HEK293 (cell line): ENCODE data around the gene MAP3K5.

Source experiments
- CTCF ChIA-PET: fragments of 350-600 bp; formaldehyde crosslinking; extraction: SDS; loops from one replicate; lab custom pipeline; 2021; ENCODE audit warnings: antibody characterized with exemption; lab: Yijun Ruan, JAX
- POLR2A ChIA-PET: fragments of 300-600 bp; formaldehyde crosslinking; extraction: SDS; loops from one replicate; lab custom pipeline; 2020; ENCODE audit warnings: antibody characterized with exemption, inconsistent platforms; lab: Yijun Ruan, JAX
- H3K27ac ChIP-seq: fragments of 200-500 bp; sonication (Bioruptor generic); 2 replicates; pipeline ENCODE4 v1.5.1; 2014; ENCODE audit warnings: low read depth, low read length, control low read depth, inconsistent platforms; ENCODE audit errors: extremely low read depth
- H3K36me3 ChIP-seq, 2 experiments: fragments of 200-500 bp in 1 of 2; sonication (Bioruptor generic) in 1 of 2; 1 replicate in 1 of 2; 2 replicates in 1 of 2; pipeline ENCODE4 v1.5.1; 2014 to 2017; ENCODE audit warnings: inconsistent platforms in 2 of 2, low read length in 2 of 2; ENCODE audit not compliant: control insufficient read depth in 2 of 2, insufficient read depth in 1 of 2
- H3K4me1 ChIP-seq: fragments of 200-500 bp; sonication (Bioruptor generic); 2 replicates; pipeline ENCODE4 v1.5.1; 2014; ENCODE audit warnings: mild to moderate bottlenecking, low read length, inconsistent platforms; ENCODE audit not compliant: control insufficient read depth, insufficient read depth
- H3K4me3 ChIP-seq: 2 replicates; pipeline ENCODE4 v1.5.1; 2011; ENCODE audit warnings: low read depth, mild to moderate bottlenecking, control low read depth, low read length, moderate library complexity
- H3K9me3 ChIP-seq: fragments of 200-500 bp; sonication (Bioruptor generic); 2 replicates; pipeline ENCODE4 v1.5.1; 2014; ENCODE audit warnings: low read depth, low read length, inconsistent platforms; ENCODE audit not compliant: control insufficient read depth, insufficient read depth
- RBAK ChIP-seq: fragments of 450-650 bp; formaldehyde crosslinking; IDR thresholded peaks from 2 replicates; pipeline ENCODE4 v1.5.1; 2016; ENCODE audit warnings: missing biosample characterization, missing genetic modification characterization
- ZBTB21 ChIP-seq: fragments of 450-650 bp; formaldehyde crosslinking; IDR thresholded peaks from 2 replicates; pipeline ENCODE4 v1.5.1; 2017; ENCODE audit warnings: missing biosample characterization, missing genetic modification characterization
- ZBTB48 ChIP-seq: fragments of 450-650 bp; formaldehyde crosslinking; IDR thresholded peaks from 2 replicates; pipeline ENCODE4 v1.5.1; 2016; ENCODE audit warnings: missing biosample characterization, missing genetic modification characterization
- ZNF121 ChIP-seq: fragments of 450-650 bp; formaldehyde crosslinking; IDR thresholded peaks from 2 replicates; pipeline ENCODE4 v1.5.1; 2016; ENCODE audit warnings: missing biosample characterization, missing genetic modification characterization
- ZNF133 ChIP-seq: fragments of 450-650 bp; formaldehyde crosslinking; IDR thresholded peaks from 2 replicates; pipeline ENCODE4 v1.5.1; 2016; ENCODE audit warnings: missing biosample characterization, missing genetic modification characterization
- ZNF221 ChIP-seq: fragments of 450-650 bp; formaldehyde crosslinking; IDR thresholded peaks from 2 replicates; pipeline ENCODE4 v1.5.1; 2017; ENCODE audit warnings: missing biosample characterization, missing genetic modification characterization, borderline replicate concordance
- ZNF354C ChIP-seq: fragments of 450-650 bp; formaldehyde crosslinking; IDR thresholded peaks from 2 replicates; pipeline ENCODE4 v1.5.1; 2016; ENCODE audit warnings: missing biosample characterization, missing genetic modification characterization, low read depth, borderline replicate concordance
- ZNF501 ChIP-seq: fragments of 450-650 bp; formaldehyde crosslinking; IDR thresholded peaks from 2 replicates; pipeline ENCODE4 v1.5.1; 2016; ENCODE audit warnings: missing biosample characterization, missing genetic modification characterization
- ZNF521 ChIP-seq: fragments of 450-650 bp; formaldehyde crosslinking; IDR thresholded peaks from 2 replicates; pipeline ENCODE4 v1.5.1; 2017; ENCODE audit warnings: missing biosample characterization, mild to moderate bottlenecking, missing genetic modification characterization
- ZNF596 ChIP-seq: fragments of 450-650 bp; IDR thresholded peaks from 2 replicates; pipeline ENCODE4 v1.5.0; 2018; ENCODE audit warnings: missing biosample characterization, mild to moderate bottlenecking, missing genetic modification characterization, moderate library complexity
- ZNF707 ChIP-seq: fragments of 450-650 bp; formaldehyde crosslinking; IDR thresholded peaks from 2 replicates; pipeline ENCODE4 v1.5.1; 2016; ENCODE audit warnings: missing biosample characterization, missing genetic modification characterization
- ZNF76 ChIP-seq: fragments of 450-650 bp; formaldehyde crosslinking; IDR thresholded peaks from 2 replicates; pipeline ENCODE4; 2016; ENCODE audit warnings: low read depth, missing biosample characterization, missing genetic modification characterization, borderline replicate concordance
- TF ChIP-seq, protein P1 (sequence below): fragments of 450-650 bp; formaldehyde crosslinking; IDR thresholded peaks from 2 replicates; pipeline ENCODE4 v1.5.1; 2016; ENCODE audit warnings: missing biosample characterization, missing genetic modification characterization
- TF ChIP-seq, protein P2 (sequence below): fragments of 450-650 bp; formaldehyde crosslinking; IDR thresholded peaks from 2 replicates; pipeline ENCODE4 v1.5.1; 2016; ENCODE audit warnings: missing biosample characterization, missing genetic modification characterization
- TF ChIP-seq, protein P3 (sequence below): fragments of 450-650 bp; formaldehyde crosslinking; IDR thresholded peaks from 2 replicates; pipeline ENCODE4 v1.5.1; 2017; ENCODE audit warnings: missing biosample characterization, missing genetic modification characterization

The MAP3K5 gene

DNA sequence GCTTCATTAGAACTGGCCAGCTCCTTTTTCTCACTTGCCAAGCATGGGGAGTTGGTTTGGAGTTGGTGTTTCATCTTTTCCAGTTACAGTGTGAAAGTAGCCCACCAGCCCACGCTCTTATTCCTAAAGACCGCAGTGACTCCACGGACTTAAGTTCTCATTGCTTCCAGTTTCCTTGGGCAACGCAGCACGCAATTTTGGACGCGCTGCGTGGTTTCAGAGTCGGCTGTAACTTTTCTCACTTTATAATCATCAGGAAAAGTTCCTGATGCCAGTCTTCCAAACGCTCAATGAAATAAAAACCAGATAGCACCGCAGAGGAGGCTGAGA is 29.7 kb upstream of the MAP3K5 start:
- CTCF ChIA-PET: interaction anchor here (0.5 to 1.6 kb wide), 10 partner anchors 13 to 372 kb away, joined by 3 to 9 read pairs (median 3); partner anchors contain the start of genes MAP3K5 and MAP7
- Histone ChIP-seq H3K4me3 (peak overlapping the region; percentile 74), H3K36me3 (peaks cover 6 to 16% of the 10 kb centered on the region in 2 experiments), H3K9me3 (no peaks in the 10 kb centered on the region), H3K4me1 (no peaks in the 10 kb centered on the region), H3K27ac (no peak overlapping the region)
- TF ChIP-seq ZNF354C (tag by site-specific recombination) (no peak), ZNF596 (no peak), ZNF133 (tag by site-specific recombination) (no peak), RBAK (no peak), ZBTB21 (tag by site-specific recombination) (peak; percentile 20; the same call in 1 of the 2 replicates), ZNF221 (tag by site-specific recombination) (no peak), ZNF76 (tag by site-specific recombination) (no peak), ZNF121 (tag by site-specific recombination) (no peak), ZNF501 (0 out of 2 replicates have a peak, but pooled peaks have one; percentile 31), ZNF707 (no peak)
- TF ChIP-seq, protein P1, sequence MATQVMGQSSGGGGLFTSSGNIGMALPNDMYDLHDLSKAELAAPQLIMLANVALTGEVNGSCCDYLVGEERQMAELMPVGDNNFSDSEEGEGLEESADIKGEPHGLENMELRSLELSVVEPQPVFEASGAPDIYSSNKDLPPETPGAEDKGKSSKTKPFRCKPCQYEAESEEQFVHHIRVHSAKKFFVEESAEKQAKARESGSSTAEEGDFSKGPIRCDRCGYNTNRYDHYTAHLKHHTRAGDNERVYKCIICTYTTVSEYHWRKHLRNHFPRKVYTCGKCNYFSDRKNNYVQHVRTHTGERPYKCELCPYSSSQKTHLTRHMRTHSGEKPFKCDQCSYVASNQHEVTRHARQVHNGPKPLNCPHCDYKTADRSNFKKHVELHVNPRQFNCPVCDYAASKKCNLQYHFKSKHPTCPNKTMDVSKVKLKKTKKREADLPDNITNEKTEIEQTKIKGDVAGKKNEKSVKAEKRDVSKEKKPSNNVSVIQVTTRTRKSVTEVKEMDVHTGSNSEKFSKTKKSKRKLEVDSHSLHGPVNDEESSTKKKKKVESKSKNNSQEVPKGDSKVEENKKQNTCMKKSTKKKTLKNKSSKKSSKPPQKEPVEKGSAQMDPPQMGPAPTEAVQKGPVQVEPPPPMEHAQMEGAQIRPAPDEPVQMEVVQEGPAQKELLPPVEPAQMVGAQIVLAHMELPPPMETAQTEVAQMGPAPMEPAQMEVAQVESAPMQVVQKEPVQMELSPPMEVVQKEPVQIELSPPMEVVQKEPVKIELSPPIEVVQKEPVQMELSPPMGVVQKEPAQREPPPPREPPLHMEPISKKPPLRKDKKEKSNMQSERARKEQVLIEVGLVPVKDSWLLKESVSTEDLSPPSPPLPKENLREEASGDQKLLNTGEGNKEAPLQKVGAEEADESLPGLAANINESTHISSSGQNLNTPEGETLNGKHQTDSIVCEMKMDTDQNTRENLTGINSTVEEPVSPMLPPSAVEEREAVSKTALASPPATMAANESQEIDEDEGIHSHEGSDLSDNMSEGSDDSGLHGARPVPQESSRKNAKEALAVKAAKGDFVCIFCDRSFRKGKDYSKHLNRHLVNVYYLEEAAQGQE (tag by site-specific recombination): no peak
- POLR2A ChIA-PET: interaction anchor here (0.6 to 3.0 kb wide), 5 partner anchors 21 to 403 kb away, joined by 3 to 14 read pairs (median 4); partner anchors contain the start of gene MAP3K5

DNA sequence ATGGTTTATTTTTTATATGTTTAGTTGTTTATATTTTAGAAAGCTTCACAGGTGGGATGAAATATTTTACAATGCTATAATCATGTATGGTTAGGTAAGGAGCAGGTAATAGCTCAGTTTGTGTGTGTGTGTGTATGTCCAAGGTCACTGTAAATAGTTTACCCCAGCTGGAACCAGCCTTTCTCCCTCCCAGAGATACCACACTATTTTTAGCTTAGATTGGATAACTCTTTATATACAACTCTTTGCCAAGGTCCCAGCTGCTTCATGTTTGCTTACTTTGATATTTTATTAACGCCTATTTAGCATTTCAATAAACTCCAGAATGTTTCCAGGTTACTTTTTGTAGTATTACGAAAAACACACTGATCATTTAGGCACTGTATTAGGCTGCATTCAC is 28.3 kb upstream of the MAP3K5 start:
- TF ChIP-seq ZNF521 (tag by site-specific recombination): no peak
- TF ChIP-seq, protein P2, sequence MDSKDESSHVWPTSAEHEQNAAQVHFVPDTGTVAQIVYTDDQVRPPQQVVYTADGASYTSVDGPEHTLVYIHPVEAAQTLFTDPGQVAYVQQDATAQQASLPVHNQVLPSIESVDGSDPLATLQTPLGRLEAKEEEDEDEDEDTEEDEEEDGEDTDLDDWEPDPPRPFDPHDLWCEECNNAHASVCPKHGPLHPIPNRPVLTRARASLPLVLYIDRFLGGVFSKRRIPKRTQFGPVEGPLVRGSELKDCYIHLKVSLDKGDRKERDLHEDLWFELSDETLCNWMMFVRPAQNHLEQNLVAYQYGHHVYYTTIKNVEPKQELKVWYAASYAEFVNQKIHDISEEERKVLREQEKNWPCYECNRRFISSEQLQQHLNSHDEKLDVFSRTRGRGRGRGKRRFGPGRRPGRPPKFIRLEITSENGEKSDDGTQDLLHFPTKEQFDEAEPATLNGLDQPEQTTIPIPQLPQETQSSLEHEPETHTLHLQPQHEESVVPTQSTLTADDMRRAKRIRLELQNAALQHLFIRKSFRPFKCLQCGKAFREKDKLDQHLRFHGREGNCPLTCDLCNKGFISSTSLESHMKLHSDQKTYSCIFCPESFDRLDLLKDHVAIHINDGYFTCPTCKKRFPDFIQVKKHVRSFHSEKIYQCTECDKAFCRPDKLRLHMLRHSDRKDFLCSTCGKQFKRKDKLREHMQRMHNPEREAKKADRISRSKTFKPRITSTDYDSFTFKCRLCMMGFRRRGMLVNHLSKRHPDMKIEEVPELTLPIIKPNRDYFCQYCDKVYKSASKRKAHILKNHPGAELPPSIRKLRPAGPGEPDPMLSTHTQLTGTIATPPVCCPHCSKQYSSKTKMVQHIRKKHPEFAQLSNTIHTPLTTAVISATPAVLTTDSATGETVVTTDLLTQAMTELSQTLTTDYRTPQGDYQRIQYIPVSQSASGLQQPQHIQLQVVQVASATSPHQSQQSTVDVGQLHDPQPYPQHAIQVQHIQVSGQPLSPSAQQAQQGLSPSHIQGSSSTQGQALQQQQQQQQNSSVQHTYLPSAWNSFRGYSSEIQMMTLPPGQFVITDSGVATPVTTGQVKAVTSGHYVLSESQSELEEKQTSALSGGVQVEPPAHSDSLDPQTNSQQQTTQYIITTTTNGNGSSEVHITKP (tag by site-specific recombination): no peak
- TF ChIP-seq ZNF596: no peak
- TF ChIP-seq, protein P3, sequence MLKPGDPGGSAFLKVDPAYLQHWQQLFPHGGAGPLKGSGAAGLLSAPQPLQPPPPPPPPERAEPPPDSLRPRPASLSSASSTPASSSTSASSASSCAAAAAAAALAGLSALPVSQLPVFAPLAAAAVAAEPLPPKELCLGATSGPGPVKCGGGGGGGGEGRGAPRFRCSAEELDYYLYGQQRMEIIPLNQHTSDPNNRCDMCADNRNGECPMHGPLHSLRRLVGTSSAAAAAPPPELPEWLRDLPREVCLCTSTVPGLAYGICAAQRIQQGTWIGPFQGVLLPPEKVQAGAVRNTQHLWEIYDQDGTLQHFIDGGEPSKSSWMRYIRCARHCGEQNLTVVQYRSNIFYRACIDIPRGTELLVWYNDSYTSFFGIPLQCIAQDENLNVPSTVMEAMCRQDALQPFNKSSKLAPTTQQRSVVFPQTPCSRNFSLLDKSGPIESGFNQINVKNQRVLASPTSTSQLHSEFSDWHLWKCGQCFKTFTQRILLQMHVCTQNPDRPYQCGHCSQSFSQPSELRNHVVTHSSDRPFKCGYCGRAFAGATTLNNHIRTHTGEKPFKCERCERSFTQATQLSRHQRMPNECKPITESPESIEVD (tag by site-specific recombination): no peak
- no peak for TF ChIP-seq ZBTB48
- no peaks in the 10 kb centered on the region for H3K9me3 ChIP-seq
- no peak overlapping the region for H3K4me3 ChIP-seq
- peaks cover 5% of the 10 kb centered on the region in 2 experiments; a peak in 2 of 3 replicates for H3K36me3 ChIP-seq
- H3K27ac ChIP-seq: no peak overlapping the region
- POLR2A ChIA-PET: no interaction called here
- no peaks in the 10 kb centered on the region for H3K4me1 ChIP-seq
- CTCF ChIA-PET: interaction anchor here (0.6 kb wide), 2 partner anchors 256 to 549 kb away, joined by 3 read pairs; no protein-coding TSS in a partner anchor
